Neuronal stem cell (in vitro differentiated cells): ENCODE measurements around the gene AKR1E2.
A peak's percentile ranks its signal among the peaks of the same experiment; 100 is the strongest.

Experiments
- DNase-seq: peaks from one replicate; pipeline ENCODE4 v3.0.0-alpha.2; 2013; ENCODE audit warnings: low spot score
- H2AFZ ChIP-seq: one replicate; pipeline ENCODE4 v1.6.1; 2013; ENCODE audit warnings: mild to moderate bottlenecking, low read length, inconsistent platforms
- H2AK5ac ChIP-seq: 2 replicates; pipeline ENCODE4 v1.6.1; 2013; ENCODE audit warnings: low read depth, mild to moderate bottlenecking, inconsistent platforms, low read length, moderate library complexity, mixed read lengths
- H2BK120ac ChIP-seq: 2 replicates; pipeline ENCODE4 v1.6.1; 2013; ENCODE audit warnings: low read depth, mild to moderate bottlenecking, inconsistent platforms, low read length, moderate library complexity, mixed read lengths
- H2BK12ac ChIP-seq: one replicate; pipeline ENCODE4 v1.6.1; 2013; ENCODE audit warnings: low read length, inconsistent platforms
- H2BK15ac ChIP-seq: 2 replicates; pipeline ENCODE4 v1.6.1; 2013; ENCODE audit warnings: mild to moderate bottlenecking, low read length, inconsistent platforms, mixed read lengths
- H2BK5ac ChIP-seq: one replicate; pipeline ENCODE4 v1.6.1; 2013; ENCODE audit warnings: inconsistent platforms, mild to moderate bottlenecking, low read length, moderate library complexity
- H3K14ac ChIP-seq: one replicate; pipeline ENCODE4 v1.6.1; 2013; ENCODE audit warnings: low read length, inconsistent platforms
- H3K18ac ChIP-seq: 2 replicates; pipeline ENCODE4 v1.6.1; 2013; ENCODE audit warnings: low read length, inconsistent platforms
- H3K23ac ChIP-seq: 2 replicates; pipeline ENCODE4 v1.6.1; 2013; ENCODE audit warnings: low read depth, mild to moderate bottlenecking, mixed read lengths, low read length, inconsistent platforms; ENCODE audit not compliant: poor library complexity
- H3K27ac ChIP-seq: replicated peaks from 3 replicates; pipeline ENCODE4 v1.5.1; 2013; ENCODE audit warnings: low read length, inconsistent platforms
- H3K27me3 ChIP-seq, 3 experiments: 2 replicates each; pipeline ENCODE4 v1.6.1; 2013; ENCODE audit warnings: low read length in 3 of 3, mild to moderate bottlenecking in 2 of 3, inconsistent platforms in 1 of 3, low read depth in 1 of 3, mixed read lengths in 1 of 3, moderate library complexity in 1 of 3; ENCODE audit not compliant: control insufficient read depth in 3 of 3, insufficient read depth in 3 of 3
- H3K36me3 ChIP-seq, 2 donors: replicated peaks in 1 of 2; 2 replicates each; pipeline ENCODE4 v1.6.1; 2013; ENCODE audit warnings: low read length in 2 of 2; ENCODE audit not compliant: control insufficient read depth in 2 of 2, insufficient read depth in 2 of 2
- H3K4ac ChIP-seq: 2 replicates; pipeline ENCODE4 v1.6.1; 2013; ENCODE audit warnings: inconsistent platforms, mild to moderate bottlenecking, low read length, moderate library complexity
- H3K4me1 ChIP-seq, 2 donors: 1 replicate in 1 of 2; 2 replicates in 1 of 2; pipeline ENCODE4 v1.6.1; 2013; ENCODE audit warnings: low read length in 2 of 2, low read depth in 1 of 2; ENCODE audit not compliant: control insufficient read depth in 2 of 2, insufficient read depth in 1 of 2
- H3K4me2 ChIP-seq: one replicate; pipeline ENCODE4 v1.6.1; 2013; ENCODE audit warnings: mild to moderate bottlenecking, low read length, inconsistent platforms; ENCODE audit not compliant: insufficient read depth, poor library complexity, severe bottlenecking
- H3K4me3 ChIP-seq, 2 donors: 2 replicates each; pipeline ENCODE4 v1.5.1; 2013; ENCODE audit warnings: low read length in 2 of 2, mild to moderate bottlenecking in 2 of 2, inconsistent platforms in 1 of 2, moderate library complexity in 1 of 2
- H3K79me1 ChIP-seq: one replicate; pipeline ENCODE4 v1.6.1; 2013; ENCODE audit warnings: low read depth, mild to moderate bottlenecking, inconsistent platforms, low read length, moderate library complexity
- H3K9ac ChIP-seq: one replicate; pipeline ENCODE4 v1.6.1; 2013; ENCODE audit warnings: mild to moderate bottlenecking, low read depth, low read length, inconsistent platforms; ENCODE audit not compliant: poor library complexity
- H3K9me3 ChIP-seq, 2 donors: replicated peaks in 1 of 2; 2 replicates each; pipeline versions ENCODE3 to v1.6.1; 2013; ENCODE audit warnings: low read length in 2 of 2, mild to moderate bottlenecking in 2 of 2, inconsistent platforms in 1 of 2, low read depth in 1 of 2, mixed read lengths in 1 of 2, moderate library complexity in 1 of 2; ENCODE audit not compliant: control insufficient read depth in 2 of 2, insufficient read depth in 1 of 2
- H4K8ac ChIP-seq: one replicate; pipeline ENCODE4 v1.6.1; 2013; ENCODE audit warnings: low read depth, mild to moderate bottlenecking, inconsistent platforms, low read length, moderate library complexity
- H4K91ac ChIP-seq: one replicate; pipeline ENCODE4 v1.6.1; 2013; ENCODE audit warnings: low read length, low read depth, mild to moderate bottlenecking, inconsistent platforms; ENCODE audit not compliant: poor library complexity
- WGBS, 2 donors: extraction: QIAGEN DNeasy Blood & Tissue Kit; methylation state at CpG; one replicate each; pipeline ENCODE4 v1.1.7; 2013; ENCODE audit warnings: missing lambda C conversion rate in 2 of 2, mixed read lengths in 1 of 2; ENCODE audit not compliant: insufficient read length in 2 of 2, insufficient replicate concordance in 1 of 2; ENCODE audit errors: extremely low coverage in 2 of 2; 5-methylcytosine and 5-hydroxymethylcytosine counted together

Gene AKR1E2

GRCh38 chr10:4830551-4830950, 4.5 kb downstream of the AKR1E2 start:
- H4K8ac ChIP-seq = no peak overlapping the region

GRCh38 chr10:4831091-4831490, 5.1 kb downstream of the AKR1E2 start:
- H2BK12ac ChIP-seq = no peak overlapping the region
- peaks cover 0 to 4% of the 10 kb centered on the region in 2 donors for H3K4me1 ChIP-seq
- no peak overlapping the region for H2AFZ ChIP-seq
- DNase-seq = no peak
- H2BK120ac ChIP-seq = no peak overlapping the region
- peaks cover 0 to 3% of the 10 kb centered on the region in 2 donors for H3K36me3 ChIP-seq
- H2BK5ac ChIP-seq = no peak overlapping the region
- no peaks in the 10 kb centered on the region for H3K9me3 ChIP-seq
- no peak overlapping the region for H3K4me2 ChIP-seq
- no peak overlapping the region for H3K4ac ChIP-seq
- H3K23ac ChIP-seq = no peak overlapping the region
- WGBS, 2 donors = no CpG with 5 or more reads among the region's 5 CpGs
- no peak overlapping the region for H4K91ac ChIP-seq
- no peak overlapping the region for H3K14ac ChIP-seq
- H3K18ac ChIP-seq = no peak overlapping the region
- H2AK5ac ChIP-seq = no peak overlapping the region
- H3K79me1 ChIP-seq = no peaks in the 10 kb centered on the region
- H3K27ac ChIP-seq = no peak overlapping the region
- H3K27me3 ChIP-seq = peaks cover 0 to 25% (median 0%) of the 10 kb centered on the region in 3 experiments
- no peak overlapping the region for H3K9ac ChIP-seq
- H3K4me3 ChIP-seq = no peak overlapping the region
- H4K8ac ChIP-seq = no peak overlapping the region
- no peak overlapping the region for H2BK15ac ChIP-seq

More at GRCh38 chr10:4830551-4830950, 4.5 kb downstream of the AKR1E2 start:
- peaks cover 0 to 2% of the 10 kb centered on the region in 2 donors for H3K9me3 ChIP-seq
- peaks cover 0 to 30% (median 3%) of the 10 kb centered on the region in 3 experiments for H3K27me3 ChIP-seq
- no peak overlapping the region for H3K9ac ChIP-seq
- H2BK120ac ChIP-seq = no peak overlapping the region
- H3K27ac ChIP-seq = no peak overlapping the region
- peaks cover 0 to 3% of the 10 kb centered on the region in 2 donors for H3K36me3 ChIP-seq
- H2BK5ac ChIP-seq = no peak overlapping the region
- no peaks in the 10 kb centered on the region for H3K79me1 ChIP-seq
- no peak overlapping the region for H3K4me2 ChIP-seq
- no peak overlapping the region for H2BK15ac ChIP-seq
- no peak overlapping the region for H3K14ac ChIP-seq
- DNase-seq = no peak
- no peak overlapping the region for H3K4ac ChIP-seq
- H2AFZ ChIP-seq = no peak overlapping the region
- no peak overlapping the region for H3K4me3 ChIP-seq
- peaks cover 0 to 4% of the 10 kb centered on the region in 2 donors for H3K4me1 ChIP-seq
- WGBS, 2 donors = no CpG with 5 or more reads among the region's 8 CpGs
- H4K91ac ChIP-seq = no peak overlapping the region
- H3K23ac ChIP-seq = no peak overlapping the region
- no peak overlapping the region for H3K18ac ChIP-seq
- H2AK5ac ChIP-seq = no peak overlapping the region
- H2BK12ac ChIP-seq = no peak overlapping the region

- Histone ChIP-seq H3K9ac (peak overlapping the region; percentile 2), H3K27ac (no peak overlapping the region), H3K4me2 (no peak overlapping the region), H3K79me1 (no peaks in the 10 kb centered on the region), H3K4me3 (peak overlapping the region in 1 of 2 donors; percentile 14), H2BK120ac (no peak overlapping the region), H3K4me1 (peaks cover 0 to 2% of the 10 kb centered on the region in 2 donors), H2BK12ac (no peak overlapping the region), H3K23ac (no peak overlapping the region), H2AFZ (no peak overlapping the region), H3K9me3 (no peaks in the 10 kb centered on the region), H3K4ac (no peak overlapping the region), H3K27me3 (peaks cover 0 to 8% (median 0%) of the 10 kb centered on the region in 3 experiments), H2BK5ac (no peak overlapping the region), H3K36me3 (peaks cover 0 to 3% of the 10 kb centered on the region in 2 donors), H3K14ac (peak overlapping the region; percentile 58), H4K8ac (no peak overlapping the region), H4K91ac (no peak overlapping the region), H2AK5ac (no peak overlapping the region), H2BK15ac (no peak overlapping the region), H3K18ac (no peak overlapping the region)
- no CpG with 5 or more reads among the region's 7 CpGs for WGBS, 2 donors
- DNase-seq = no peak
These were observed 7.3 kb downstream of the AKR1E2 start for GRCh38 chr10:4833286-4833685.

GRCh38 chr10:4834898-4835405, 8.9 kb downstream of the AKR1E2 start:
- Histone ChIP-seq H2BK15ac (no peak overlapping the region), H3K4ac (no peak overlapping the region), H2AFZ (no peak overlapping the region), H3K79me1 (no peaks in the 10 kb centered on the region), H3K18ac (no peak overlapping the region), H3K23ac (no peak overlapping the region), H3K4me1 (peaks cover 0 to 2% of the 10 kb centered on the region in 2 donors), H4K91ac (no peak overlapping the region), H3K9ac (no peak overlapping the region), H3K27me3 (peaks cover 0 to 5% (median 0%) of the 10 kb centered on the region in 3 experiments), H3K4me2 (no peak overlapping the region), H3K14ac (no peak overlapping the region), H2AK5ac (no peak overlapping the region), H2BK12ac (no peak overlapping the region), H3K36me3 (peaks cover 0 to 3% of the 10 kb centered on the region in 2 donors), H4K8ac (no peak overlapping the region), H2BK120ac (no peak overlapping the region), H2BK5ac (no peak overlapping the region), H3K9me3 (no peaks in the 10 kb centered on the region), H3K4me3 (no peak overlapping the region), H3K27ac (no peak overlapping the region)
- DNase-seq = no peak
- no CpG with 5 or more reads among the region's 4 CpGs for WGBS, 2 donors
